PC-9 (cell line): Measurements from ENCODE around the gene FGF3. TPM values are rescaled to one million over a fixed set of nuclear protein-coding genes. Genes with fewer than 3 reads are reported as not detected.

Experiments used
- BruUV-seq: library from RNA; stranded (reverse); fragments of 400-500 nt; replicated peaks from 2 replicates; lab custom pipeline; 2021; lab: Mats Ljungman, UMichigan
- CTCF ChIA-PET: fragments of 300-600 bp; sonication (Branson Sonifier 250); formaldehyde crosslinking; loops from one replicate; lab custom pipeline; 2022; ENCODE audit warnings: antibody characterized with exemption; lab: Charles Lee
- POLR2A ChIA-PET: fragments of 300-600 bp; sonication (Branson Sonifier 250); formaldehyde crosslinking; loops from one replicate; lab custom pipeline; 2022; ENCODE audit warnings: antibody characterized with exemption; ENCODE audit not compliant: unreplicated experiment; lab: Charles Lee
- DNase-seq, 2 experiments: peaks; one replicate each; pipeline versions ENCODE4 v3.0.0 to v3.0.0-alpha.2; 2015 to 2022; ENCODE audit warnings: mixed read lengths in 1 of 2
- H2AFZ ChIP-seq: fragments of 200-600 bp; sonication (generic); 2 replicates; pipeline ENCODE4 v1.8.1; 2017; ENCODE audit warnings: antibody characterized with exemption
- H3F3A ChIP-seq: fragments of 200-600 bp; sonication (generic); 2 replicates; pipeline ENCODE4 v1.8.1; 2017; ENCODE audit warnings: antibody characterized with exemption, mild to moderate bottlenecking, low read depth; ENCODE audit not compliant: insufficient read depth
- H3K27ac ChIP-seq: fragments of 200-600 bp; sonication (generic); 2 replicates; pipeline ENCODE4 v1.6.1; 2016; ENCODE audit warnings: mixed run types
- H3K27me3 ChIP-seq: fragments of 200-600 bp; sonication (generic); 2 replicates; pipeline ENCODE4 v1.6.1; 2016; ENCODE audit warnings: low read depth, mixed run types; ENCODE audit not compliant: insufficient read depth
- H3K36me3 ChIP-seq: fragments of 200-600 bp; sonication (generic); 2 replicates; pipeline ENCODE4 v1.6.1; 2016; ENCODE audit warnings: low read depth, mixed run types
- H3K4me1 ChIP-seq: fragments of 200-600 bp; sonication (generic); replicated peaks from 2 replicates; pipeline ENCODE4 v1.6.1; 2016; ENCODE audit warnings: mixed run types; ENCODE audit not compliant: insufficient read depth
- H3K4me2 ChIP-seq: fragments of 200-600 bp; sonication (generic); 2 replicates; pipeline ENCODE4 v1.6.1; 2017; ENCODE audit warnings: mixed run types
- H3K4me3 ChIP-seq: fragments of 200-600 bp; sonication (generic); 2 replicates; pipeline ENCODE4 v1.6.1; 2016; ENCODE audit warnings: mixed run types
- H3K79me2 ChIP-seq: fragments of 200-600 bp; sonication (generic); 2 replicates; pipeline ENCODE4 v1.6.1; 2017; ENCODE audit warnings: low read depth, mixed run types
- H3K9me2 ChIP-seq: fragments of 200-600 bp; sonication (generic); 2 replicates; pipeline ENCODE4 v1.8.1; 2017; ENCODE audit warnings: mild to moderate bottlenecking; ENCODE audit not compliant: insufficient read depth
- H3K9me3 ChIP-seq: fragments of 200-600 bp; sonication (generic); 2 replicates; pipeline ENCODE4 v1.8.1; 2016; ENCODE audit warnings: low read depth; ENCODE audit not compliant: insufficient read depth
- H4K20me1 ChIP-seq: fragments of 200-600 bp; sonication (generic); 2 replicates; pipeline ENCODE4 v1.8.1; 2017; ENCODE audit not compliant: insufficient read depth
- CTCF ChIP-seq: fragments of 200-600 bp; sonication (generic); conservative IDR thresholded peaks from 2 replicates; pipeline ENCODE4 v1.6.1; 2017; ENCODE audit warnings: mixed run types, antibody characterized with exemption, mild to moderate bottlenecking, moderate library complexity
- EZH2 ChIP-seq: fragments of 200-600 bp; sonication (generic); IDR thresholded peaks from 2 replicates; pipeline ENCODE4 v1.8.0; 2017; ENCODE audit warnings: antibody characterized with exemption, low read depth
- intact Hi-C: fragments of 100-400 bp; cut with micrococcal nuclease; formaldehyde crosslinking; loops from one replicate; pipeline ENCODE4 v1.10.0; 2022; ENCODE audit not compliant: unreplicated experiment
- total RNA-seq: library from RNA; stranded (reverse); gene quantifications from 2 replicates; pipeline ENCODE4 v1.2.3, GENCODE V29; 2021

FGF3 gene
- total RNA-seq, 1 experiment from 2014 or later: not detected

- H3K79me2 ChIP-seq: no peaks in the 10 kb centered on the region
- intact Hi-C loops: loop anchor here (5.0 kb wide), 1 partner anchor 61 kb away; no protein-coding TSS in a partner anchor
- CTCF ChIA-PET: no interaction called here
Measured at GRCh38 chr11:69787906-69788305, 31.3 kb downstream of the FGF3 start.

GRCh38 chr11:69787457-69787856, 31.8 kb downstream of the FGF3 start:
- TF ChIP-seq EZH2 (no peak), CTCF (no peak)
- no TSS peak for BruUV-seq
- intact Hi-C loops: loop anchor here (5.0 kb wide), 1 partner anchor 60 kb away; no protein-coding TSS in a partner anchor
- no peak for DNase-seq
- peaks cover 10% of the 10 kb centered on the region for H3F3A ChIP-seq
- no peaks in the 10 kb centered on the region for H3K27me3 ChIP-seq
- H3K4me2 ChIP-seq: no peak overlapping the region
- H3K27ac ChIP-seq: no peak overlapping the region
- H2AFZ ChIP-seq: no peak overlapping the region
- no peaks in the 10 kb centered on the region for H3K9me3 ChIP-seq
- no peak overlapping the region for H3K4me3 ChIP-seq
- no peaks in the 10 kb centered on the region for H3K79me2 ChIP-seq
- no peaks in the 10 kb centered on the region for H4K20me1 ChIP-seq
- no peaks in the 10 kb centered on the region for H3K36me3 ChIP-seq
- POLR2A ChIA-PET: interaction anchor here (0.8 kb wide), 1 partner anchor 10 kb away, joined by 3 read pairs; no protein-coding TSS in a partner anchor
- CTCF ChIA-PET: no interaction called here
- no peaks in the 10 kb centered on the region for H3K9me2 ChIP-seq
- H3K4me1 ChIP-seq: peaks cover 12% of the 10 kb centered on the region

More at GRCh38 chr11:69787906-69788305, 31.3 kb downstream of the FGF3 start:
- BruUV-seq: no TSS peak
- Histone ChIP-seq H3K4me1 (peaks cover 12% of the 10 kb centered on the region), H3K4me2 (no peak overlapping the region), H2AFZ (no peak overlapping the region), H3K4me3 (no peak overlapping the region), H3K9me2 (no peaks in the 10 kb centered on the region), H3K27ac (no peak overlapping the region), H4K20me1 (no peaks in the 10 kb centered on the region), H3K9me3 (no peaks in the 10 kb centered on the region), H3K27me3 (no peaks in the 10 kb centered on the region), H3F3A (peaks cover 10% of the 10 kb centered on the region), H3K36me3 (no peaks in the 10 kb centered on the region)
- POLR2A ChIA-PET: interaction anchor here (0.8 kb wide), 1 partner anchor 10 kb away, joined by 3 read pairs; no protein-coding TSS in a partner anchor
- TF ChIP-seq EZH2 (no peak), CTCF (no peak)
- no peak for DNase-seq

GRCh38 chr11:69781241-69781640, 38.0 kb downstream of the FGF3 start:
- no peak overlapping the region for H3K4me2 ChIP-seq
- no peak overlapping the region for H3K27ac ChIP-seq
- H3K79me2 ChIP-seq: no peaks in the 10 kb centered on the region
- no TSS peak for BruUV-seq
- no peaks in the 10 kb centered on the region for H3K9me3 ChIP-seq
- CTCF ChIA-PET: interaction anchor here (0.6 kb wide), 1 partner anchor 24 kb away, joined by 4 read pairs; no protein-coding TSS in a partner anchor
- no peak for DNase-seq
- no peak overlapping the region for H2AFZ ChIP-seq
- no peak overlapping the region for H3K4me3 ChIP-seq
- POLR2A ChIA-PET: no interaction called here
- intact Hi-C loops: no loop called here
- no peaks in the 10 kb centered on the region for H3K9me2 ChIP-seq
- no peaks in the 10 kb centered on the region for H3K36me3 ChIP-seq
- H3K4me1 ChIP-seq: no peaks in the 10 kb centered on the region
- H3K27me3 ChIP-seq: 0 out of 2 replicates have a peak, but pooled peaks cover 4% of the 10 kb centered on the region
- no peaks in the 10 kb centered on the region for H4K20me1 ChIP-seq
- no peak for TF ChIP-seq CTCF
- no peak for TF ChIP-seq EZH2
- no peaks in the 10 kb centered on the region for H3F3A ChIP-seq
